Measurements from ENCODE around the gene CCL23.

The CCL23 gene

GRCh38 chr17:35978346-35978745 lies 39.4 kb downstream of the CCL23 start:
- no peaks in the 10 kb centered on the region for H3K4me1 ChIP-seq
- no peaks in the 10 kb centered on the region for H3K9me3 ChIP-seq
- H3K36me3 ChIP-seq, result no peaks in the 10 kb centered on the region
- H3K4me3 ChIP-seq (ENCODE audit: low read depth, low read length), result no peak overlapping the region
- H3K27me3 ChIP-seq, result peaks cover 19% of the 10 kb centered on the region
- no peak for DNase-seq
- TF ChIP-seq CTCF (IDR thresholded peaks at IDR 0.05; ENCODE audit: low read depth, low read length), result no peak

DNA sequence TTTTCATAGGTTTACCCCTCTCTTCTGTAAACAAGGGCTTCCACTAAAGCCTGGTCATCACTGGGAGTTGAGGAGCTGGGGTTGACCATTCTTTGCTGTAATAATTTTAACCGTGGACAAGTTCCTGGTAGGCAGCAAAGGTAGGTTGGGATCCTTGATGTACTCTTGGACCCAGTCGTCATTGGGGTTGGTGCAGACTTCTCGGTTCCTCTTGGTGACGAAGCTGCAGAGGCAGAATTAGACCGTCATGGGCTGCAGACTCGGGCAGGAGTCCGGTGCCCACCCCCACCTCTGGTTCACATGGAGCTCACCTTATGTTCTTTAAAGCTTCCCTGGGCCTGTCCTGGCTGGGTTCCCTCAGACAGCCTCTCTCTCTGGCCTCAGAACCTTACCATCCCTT lies 40.3 kb downstream of the CCL23 start:
- H3K4me3 ChIP-seq (ENCODE audit: low read depth, low read length), result no peak overlapping the region
- no peaks in the 10 kb centered on the region for H3K4me1 ChIP-seq
- H3K36me3 ChIP-seq, result no peaks in the 10 kb centered on the region
- DNase-seq, result no peak
- H3K27me3 ChIP-seq, result peaks cover 19% of the 10 kb centered on the region
- no peak for TF ChIP-seq CTCF (IDR thresholded peaks at IDR 0.05; ENCODE audit: low read depth, low read length)
- H3K9me3 ChIP-seq, result no peaks in the 10 kb centered on the region

DNA sequence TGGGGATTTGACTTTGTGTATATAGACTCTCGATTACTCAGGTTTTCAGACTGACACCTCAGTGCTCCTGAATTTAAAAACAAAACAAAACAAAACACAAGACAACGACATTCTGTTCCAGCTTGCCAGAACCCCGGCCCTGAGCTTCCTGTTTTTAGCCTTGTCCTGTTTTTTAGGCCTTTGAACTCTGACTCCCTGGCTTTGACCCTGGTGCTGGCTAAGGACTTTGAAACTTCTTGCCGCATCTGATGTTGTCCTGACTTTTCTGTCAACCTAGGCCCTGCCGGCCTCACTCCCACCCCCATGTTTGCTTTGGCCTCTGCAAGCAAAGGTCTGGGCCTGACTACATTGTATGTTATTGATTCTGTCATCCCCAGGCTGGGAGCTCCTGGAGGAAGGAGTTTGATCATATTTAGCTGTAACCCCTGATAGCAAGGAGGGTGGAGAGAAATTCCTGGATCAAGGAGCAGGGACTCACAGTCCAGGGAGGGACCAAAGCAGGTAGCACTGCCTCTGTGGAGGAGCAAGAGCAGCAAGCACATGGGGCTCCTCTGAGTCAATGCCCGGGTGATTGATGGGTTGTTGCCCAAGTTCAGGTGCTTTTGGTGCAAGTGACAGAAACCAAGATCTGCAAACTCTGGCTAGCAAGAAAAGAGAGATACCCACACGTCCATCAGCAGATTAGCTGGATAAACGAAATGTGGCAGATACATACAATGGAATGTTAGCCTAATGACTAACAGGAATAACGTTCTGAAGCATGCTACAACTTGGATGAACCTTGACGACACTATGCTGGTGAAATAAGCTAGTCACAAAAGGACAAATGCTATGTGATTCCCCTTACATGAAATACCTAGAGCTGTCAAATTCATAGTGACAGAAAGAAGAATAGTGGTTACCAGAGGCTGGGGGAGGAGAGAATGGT lies 44.2 kb downstream of the CCL23 start:
- DNase-seq, result no peak
- no peak for TF ChIP-seq CTCF (IDR thresholded peaks at IDR 0.05; ENCODE audit: low read depth, low read length)
- H3K4me1 ChIP-seq, result no peaks in the 10 kb centered on the region
- no peaks in the 10 kb centered on the region for H3K36me3 ChIP-seq
- no peaks in the 10 kb centered on the region for H3K9me3 ChIP-seq
- H3K27me3 ChIP-seq, result peaks cover 8% of the 10 kb centered on the region; the same call in 1 of the 2 replicates
- H3K4me3 ChIP-seq (ENCODE audit: low read depth, low read length), result no peak overlapping the region

DNA sequence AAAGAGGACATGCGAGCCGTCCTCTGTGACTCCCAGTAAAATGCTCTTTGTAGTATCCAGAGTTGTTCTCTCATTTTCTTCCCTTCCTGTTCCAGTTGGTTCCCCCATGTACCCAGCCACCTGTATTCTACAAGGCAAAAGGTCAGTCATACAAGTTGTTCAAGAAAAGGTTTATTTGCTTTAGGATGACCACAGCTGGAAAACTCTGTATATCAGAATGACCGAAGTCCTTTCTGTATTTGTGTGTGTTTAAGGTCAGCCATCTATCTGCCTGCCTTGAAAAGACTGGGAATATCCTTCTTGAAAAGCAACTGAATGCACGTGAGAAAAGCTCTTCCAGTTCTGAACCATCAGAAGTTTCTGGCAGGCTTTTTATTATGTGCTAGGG lies 44.8 kb downstream of the CCL23 start:
- no peaks in the 10 kb centered on the region for H3K4me1 ChIP-seq
- DNase-seq, result no peak
- peaks cover 4% of the 10 kb centered on the region; the same call in 1 of the 2 replicates for H3K27me3 ChIP-seq
- H3K4me3 ChIP-seq (ENCODE audit: low read depth, low read length), result no peak overlapping the region
- no peaks in the 10 kb centered on the region for H3K36me3 ChIP-seq
- TF ChIP-seq CTCF (IDR thresholded peaks at IDR 0.05; ENCODE audit: low read depth, low read length), result no peak
- no peaks in the 10 kb centered on the region for H3K9me3 ChIP-seq

DNA sequence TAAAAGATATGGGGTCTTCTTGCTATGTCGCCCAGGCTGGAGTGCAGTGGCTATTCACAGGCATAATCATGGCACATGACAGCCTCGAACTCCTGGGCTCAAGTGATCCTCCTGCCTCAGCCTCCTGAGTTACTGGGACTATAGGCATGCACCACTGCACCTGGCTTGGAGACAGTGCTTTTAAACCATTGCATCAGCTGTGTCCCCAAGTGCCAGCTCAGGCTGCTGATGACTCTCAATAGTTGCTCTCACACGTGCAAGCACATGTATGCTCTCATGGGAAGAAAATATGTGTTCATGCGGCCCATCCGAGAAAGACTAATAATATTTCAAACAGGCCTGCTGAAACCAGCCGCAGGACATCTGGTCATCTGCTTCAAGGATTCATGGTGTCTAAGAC lies 45.2 kb downstream of the CCL23 start:
- H3K4me1 ChIP-seq, result no peaks in the 10 kb centered on the region
- H3K36me3 ChIP-seq, result no peaks in the 10 kb centered on the region
- no peak for DNase-seq
- H3K4me3 ChIP-seq (ENCODE audit: low read depth, low read length), result no peak overlapping the region
- peaks cover 4% of the 10 kb centered on the region; the same call in 1 of the 2 replicates for H3K27me3 ChIP-seq
- H3K9me3 ChIP-seq, result no peaks in the 10 kb centered on the region
- no peak for TF ChIP-seq CTCF (IDR thresholded peaks at IDR 0.05; ENCODE audit: low read depth, low read length)

GRCh38 chr17:35972066-35972465 lies 45.7 kb downstream of the CCL23 start:
- no peak for TF ChIP-seq CTCF (IDR thresholded peaks at IDR 0.05; ENCODE audit: low read depth, low read length)
- DNase-seq, result no peak
- Histone ChIP-seq H3K9me3 (no peaks in the 10 kb centered on the region), H3K36me3 (no peaks in the 10 kb centered on the region), H3K4me1 (no peaks in the 10 kb centered on the region), H3K4me3 (ENCODE audit: low read depth, low read length) (no peak overlapping the region), H3K27me3 (peaks cover 8% of the 10 kb centered on the region; the same call in 1 of the 2 replicates)

Measured in BE2C (cell line).